Endothelial cell of umbilical vein (primary cell): ENCODE data around the gene HAPLN1. TPM values are rescaled to one million over a fixed set of nuclear protein-coding genes. Genes with fewer than 3 reads are reported as not detected.

Experiments used
- BruUV-seq: library from RNA; stranded (reverse); fragments of 400-500 nt; replicated peaks from 2 replicates; lab custom pipeline; 2021; lab: Mats Ljungman, UMichigan
- CTCF ChIA-PET: fragments of 300-600, 350-600 bp; sonication (Branson Sonifier 250); formaldehyde crosslinking; loops from one replicate; lab custom pipeline; 2021; ENCODE audit warnings: antibody characterized with exemption, inconsistent platforms; lab: Charles Lee
- POLR2A ChIA-PET: fragments of 300-600, 350-600 bp; sonication (Branson Sonifier 250); formaldehyde crosslinking; loops from one replicate; lab custom pipeline; 2021; ENCODE audit warnings: antibody characterized with exemption, inconsistent platforms; lab: Charles Lee
- DNase-seq: peaks from one replicate; pipeline ENCODE4 v3.0.0-alpha.2; 2011; ENCODE audit warnings: low read depth, low spot score
- FAIRE-seq: peaks from 2 replicates; lab custom pipeline; 2011; peaks lifted over from hg19 to GRCh38; lab: Jason Lieb, UNC
- H2AFZ ChIP-seq: 2 replicates; pipeline ENCODE4 v1.6.0; 2012; ENCODE audit warnings: low read depth, low read length, control low read depth, inconsistent platforms
- H3K27ac ChIP-seq: 2 replicates; pipeline ENCODE4 v1.5.1; 2011; ENCODE audit warnings: low read depth, mild to moderate bottlenecking, control low read depth, low read length, moderate library complexity; ENCODE audit not compliant: insufficient read depth
- H3K27me3 ChIP-seq, 2 experiments: 2 replicates each; pipeline versions ENCODE4 v1.6.0 to v1.6.1; 2011; ENCODE audit warnings: low read length in 2 of 2, mixed read lengths in 1 of 2; ENCODE audit not compliant: control insufficient read depth in 2 of 2, insufficient read depth in 2 of 2
- H3K36me3 ChIP-seq, 2 experiments: 2 replicates in 1 of 2; 3 replicates in 1 of 2; pipeline ENCODE4 v1.5.1; 2011; ENCODE audit warnings: low read length in 2 of 2, mild to moderate bottlenecking in 1 of 2, moderate library complexity in 1 of 2; ENCODE audit not compliant: control insufficient read depth in 2 of 2, insufficient read depth in 2 of 2; ENCODE audit errors: extremely low read depth in 1 of 2
- H3K4me1 ChIP-seq: 3 replicates; pipeline ENCODE4 v1.5.1; 2011; ENCODE audit warnings: mild to moderate bottlenecking, low read length; ENCODE audit not compliant: control insufficient read depth, insufficient read depth; ENCODE audit errors: extremely low read depth
- H3K4me2 ChIP-seq: 2 replicates; pipeline ENCODE4 v1.6.1; 2011; ENCODE audit warnings: low read length, control low read depth, mixed read lengths; ENCODE audit not compliant: insufficient read depth
- H3K4me3 ChIP-seq, 3 experiments: fragments of 200-600 bp in 1 of 3; sonication (generic), shearing (Covaris generic) in 1 of 3; replicated peaks in 1 of 3; 2 replicates each; pipeline ENCODE4 v1.5.1; 2011 to 2016; ENCODE audit warnings: control low read depth in 3 of 3, low read length in 3 of 3, mild to moderate bottlenecking in 2 of 3, inconsistent platforms in 1 of 3, low read depth in 1 of 3, moderate library complexity in 1 of 3; ENCODE audit not compliant: insufficient read depth in 1 of 3
- H3K79me2 ChIP-seq: 2 replicates; pipeline ENCODE4 v1.6.0; 2012; ENCODE audit warnings: low read length, inconsistent platforms; ENCODE audit not compliant: control insufficient read depth, insufficient read depth
- H3K9ac ChIP-seq: replicated peaks from 2 replicates; pipeline ENCODE3; 2011; ENCODE audit warnings: low read length, control low read depth; ENCODE audit not compliant: insufficient read depth; ENCODE audit errors: extremely low read depth
- H3K9me1 ChIP-seq: replicated peaks from 3 replicates; pipeline ENCODE4 v1.6.0; 2011; ENCODE audit warnings: mild to moderate bottlenecking, low read length; ENCODE audit not compliant: control insufficient read depth, insufficient read depth; ENCODE audit errors: extremely low read depth
- H3K9me3 ChIP-seq: replicated peaks from 2 replicates; pipeline ENCODE4 v1.5.1; 2012; ENCODE audit warnings: low read length, inconsistent platforms; ENCODE audit not compliant: control insufficient read depth, insufficient read depth
- H4K20me1 ChIP-seq: replicated peaks from 2 replicates; pipeline ENCODE3; 2011; ENCODE audit warnings: mild to moderate bottlenecking, low read length; ENCODE audit not compliant: control insufficient read depth, insufficient read depth; ENCODE audit errors: extremely low read depth
- EZH2 ChIP-seq: IDR thresholded peaks from 2 replicates; pipeline ENCODE4 v1.6.1; 2012; ENCODE audit warnings: borderline replicate concordance, low read depth, mild to moderate bottlenecking, moderate library complexity, low read length, inconsistent platforms; ENCODE audit not compliant: severe bottlenecking
- FOS ChIP-seq: IDR thresholded peaks from 2 replicates; pipeline ENCODE4 v1.6.1; 2011; ENCODE audit warnings: mild to moderate bottlenecking, low read length, moderate library complexity, borderline replicate concordance; ENCODE audit not compliant: insufficient read depth
- GATA2 ChIP-seq: IDR thresholded peaks from 2 replicates; pipeline ENCODE4 v1.7.0; 2011; ENCODE audit warnings: low read depth, mild to moderate bottlenecking, moderate library complexity, mixed read lengths, low read length; ENCODE audit not compliant: insufficient read length, insufficient read depth
- JUN ChIP-seq: IDR thresholded peaks from 2 replicates; pipeline ENCODE4 v1.6.1; 2011; ENCODE audit warnings: borderline replicate concordance, low read depth; ENCODE audit not compliant: insufficient read length, insufficient read depth
- MAX ChIP-seq: IDR thresholded peaks from 2 replicates; pipeline ENCODE4 v1.6.1; 2011; ENCODE audit not compliant: insufficient read depth, insufficient read length
- MYC ChIP-seq: IDR thresholded peaks from one replicate; pipeline ENCODE4 v1.6.1; 2011; ENCODE audit warnings: mild to moderate bottlenecking, low read depth, low read length
- POLR2A ChIP-seq: IDR thresholded peaks from 2 replicates; pipeline ENCODE4 v1.6.1; 2012; ENCODE audit warnings: low read depth, mild to moderate bottlenecking, control low read depth, low read length
- POLR2AphosphoS5 ChIP-seq: IDR thresholded peaks from 2 replicates; pipeline ENCODE4 v1.6.1; 2012; ENCODE audit warnings: low read depth, mild to moderate bottlenecking, control low read depth, low read length, moderate library complexity; ENCODE audit not compliant: insufficient read depth
- dilution Hi-C: fragments of 300-500 bp; cut with MboI; formaldehyde crosslinking; loops from one replicate; pipeline ENCODE4 v1.15.0; 2019; ENCODE audit warnings: low sequenced_read_pairs; ENCODE audit not compliant: extremely low pct_ligation_motif_present
- intact Hi-C: fragments of 100-400 bp; cut with micrococcal nuclease; formaldehyde crosslinking; loops from one replicate; pipeline ENCODE4 v1.10.0; 2022
- polyA plus RNA-seq, 4 experiments: library from polyadenylated mRNA; depleted of rRNA in 3 of 4; stranded (reverse) in 3 of 4; unstranded in 1 of 4; fragments of >200 nt; gene quantifications; 2 replicates each; pipeline versions ENCODE4 v1.2.1 to v1.2.3, GENCODE V29; 2011 to 2012; ENCODE audit warnings: missing spikeins in 1 of 4
- total RNA-seq: library from RNA; stranded (reverse); gene quantifications from 2 replicates; pipeline ENCODE4 v1.2.3, GENCODE V29; 2021
- TF ChIP-seq, protein P1 (sequence below), 2 donors: IDR thresholded peaks; 1 replicate in 1 of 2; 2 replicates in 1 of 2; pipeline ENCODE4 v1.5.1; 2011; ENCODE audit warnings: low read length in 2 of 2, mild to moderate bottlenecking in 2 of 2, moderate library complexity in 2 of 2, control low read depth in 1 of 2, inconsistent platforms in 1 of 2, low read depth in 1 of 2; ENCODE audit not compliant: insufficient read depth in 1 of 2; ENCODE audit errors: extremely low read depth in 1 of 2

The HAPLN1 gene
- total and polyA plus RNA-seq, 2 donors (not counting 3 experiments of a cell fraction or from before 2014, with no cell fraction given) = 0.04 TPM; not detected in 1

GRCh38 chr5:83724001-83724400, 3.3 kb upstream of the HAPLN1 start:
- Histone ChIP-seq H3K9me1 (no peaks in the 10 kb centered on the region), H3K79me2 (no peaks in the 10 kb centered on the region), H4K20me1 (no peaks in the 10 kb centered on the region), H3K36me3 (no peaks in the 10 kb centered on the region), H3K4me2 (no peak overlapping the region), H3K9me3 (no peaks in the 10 kb centered on the region), H3K4me1 (peaks cover 4% of the 10 kb centered on the region), H3K27ac (no peak overlapping the region), H2AFZ (peak overlapping the region; percentile 75), H3K4me3 (no peak overlapping the region), H3K9ac (no peak overlapping the region), H3K27me3 (peaks cover 0 to 6% of the 10 kb centered on the region in 2 experiments)
- DNase-seq (no peak), FAIRE-seq (no peak)
- no peak for TF ChIP-seq GATA2
- no peak for TF ChIP-seq EZH2
- no peak for TF ChIP-seq FOS
- TF ChIP-seq POLR2AphosphoS5 = no peak
- TF ChIP-seq JUN = no peak
- TF ChIP-seq MYC = no peak
- TF ChIP-seq POLR2A = no peak
- TF ChIP-seq, protein P1, sequence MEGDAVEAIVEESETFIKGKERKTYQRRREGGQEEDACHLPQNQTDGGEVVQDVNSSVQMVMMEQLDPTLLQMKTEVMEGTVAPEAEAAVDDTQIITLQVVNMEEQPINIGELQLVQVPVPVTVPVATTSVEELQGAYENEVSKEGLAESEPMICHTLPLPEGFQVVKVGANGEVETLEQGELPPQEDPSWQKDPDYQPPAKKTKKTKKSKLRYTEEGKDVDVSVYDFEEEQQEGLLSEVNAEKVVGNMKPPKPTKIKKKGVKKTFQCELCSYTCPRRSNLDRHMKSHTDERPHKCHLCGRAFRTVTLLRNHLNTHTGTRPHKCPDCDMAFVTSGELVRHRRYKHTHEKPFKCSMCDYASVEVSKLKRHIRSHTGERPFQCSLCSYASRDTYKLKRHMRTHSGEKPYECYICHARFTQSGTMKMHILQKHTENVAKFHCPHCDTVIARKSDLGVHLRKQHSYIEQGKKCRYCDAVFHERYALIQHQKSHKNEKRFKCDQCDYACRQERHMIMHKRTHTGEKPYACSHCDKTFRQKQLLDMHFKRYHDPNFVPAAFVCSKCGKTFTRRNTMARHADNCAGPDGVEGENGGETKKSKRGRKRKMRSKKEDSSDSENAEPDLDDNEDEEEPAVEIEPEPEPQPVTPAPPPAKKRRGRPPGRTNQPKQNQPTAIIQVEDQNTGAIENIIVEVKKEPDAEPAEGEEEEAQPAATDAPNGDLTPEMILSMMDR (IDR thresholded peaks at IDR 0.05; ENCODE audit: extremely low read depth in 1 of 2, insufficient read depth in 1 of 2, low read depth in 1 of 2, low read length in 2 of 2) = no peak
- no peak for TF ChIP-seq MAX
- BruUV-seq = no TSS peak
- CTCF ChIA-PET = interaction anchor here (0.6 to 1.5 kb wide), 4 partner anchors 11 to 659 kb away, joined by 3 read pairs; no protein-coding TSS in a partner anchor
- POLR2A ChIA-PET = no interaction called here
- intact Hi-C loops (loop anchor here (5.0 kb wide), 2 partner anchors 308 to 363 kb away; no protein-coding TSS in a partner anchor), dilution Hi-C loops (no loop called here)
